Limb (tissue), 2 donors: ENCODE results near the gene PCK1.

Source experiments
- DNase-seq, 2 donors: peaks; one replicate each; pipeline ENCODE4 v3.0.0-alpha.2; 2016; ENCODE audit errors: extremely low spot score in 2 of 2

Gene PCK1

DNA sequence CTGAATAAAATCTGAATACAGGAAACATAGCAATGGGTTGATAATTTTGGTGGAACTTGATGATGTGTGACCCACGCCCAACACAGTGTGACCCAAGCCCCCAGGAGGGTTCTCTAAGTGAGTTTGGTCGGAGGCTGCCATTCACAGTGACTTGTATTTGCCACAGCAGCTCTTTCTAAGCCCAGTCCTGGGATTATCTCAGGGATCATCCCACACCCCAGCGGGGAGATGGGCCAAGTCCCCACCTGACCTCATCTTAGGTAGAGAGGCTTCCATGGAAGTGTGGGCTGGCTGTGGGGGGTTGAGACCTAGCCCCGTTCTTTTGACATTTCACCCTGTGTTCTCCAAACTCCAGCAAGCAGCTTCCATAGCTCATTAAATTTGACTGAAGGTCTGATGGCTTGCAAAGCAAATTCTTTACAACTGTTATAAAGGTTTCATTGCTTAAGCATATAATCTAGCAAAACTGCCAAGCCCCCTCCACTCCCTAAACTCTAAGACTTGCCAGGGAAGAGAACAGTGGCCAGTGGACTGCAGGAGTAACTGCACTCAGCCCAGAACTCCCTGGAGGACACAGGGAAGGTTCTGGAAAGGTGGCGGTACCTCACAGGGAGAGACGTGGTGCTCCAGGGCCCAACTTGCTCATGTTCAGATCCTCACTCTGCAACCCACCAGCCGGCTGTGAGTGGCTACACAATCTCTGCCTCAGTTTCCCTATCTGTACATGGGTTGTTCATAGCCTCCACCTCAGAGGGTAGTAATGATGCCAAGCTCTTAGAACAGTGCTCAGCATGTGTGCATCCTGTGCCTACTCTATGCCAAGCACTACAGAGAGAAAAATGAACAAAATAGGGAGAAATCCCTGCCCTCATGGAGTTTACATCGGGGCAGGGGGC is 1.0 kb upstream of the PCK1 start:
- no peak for DNase-seq

DNA sequence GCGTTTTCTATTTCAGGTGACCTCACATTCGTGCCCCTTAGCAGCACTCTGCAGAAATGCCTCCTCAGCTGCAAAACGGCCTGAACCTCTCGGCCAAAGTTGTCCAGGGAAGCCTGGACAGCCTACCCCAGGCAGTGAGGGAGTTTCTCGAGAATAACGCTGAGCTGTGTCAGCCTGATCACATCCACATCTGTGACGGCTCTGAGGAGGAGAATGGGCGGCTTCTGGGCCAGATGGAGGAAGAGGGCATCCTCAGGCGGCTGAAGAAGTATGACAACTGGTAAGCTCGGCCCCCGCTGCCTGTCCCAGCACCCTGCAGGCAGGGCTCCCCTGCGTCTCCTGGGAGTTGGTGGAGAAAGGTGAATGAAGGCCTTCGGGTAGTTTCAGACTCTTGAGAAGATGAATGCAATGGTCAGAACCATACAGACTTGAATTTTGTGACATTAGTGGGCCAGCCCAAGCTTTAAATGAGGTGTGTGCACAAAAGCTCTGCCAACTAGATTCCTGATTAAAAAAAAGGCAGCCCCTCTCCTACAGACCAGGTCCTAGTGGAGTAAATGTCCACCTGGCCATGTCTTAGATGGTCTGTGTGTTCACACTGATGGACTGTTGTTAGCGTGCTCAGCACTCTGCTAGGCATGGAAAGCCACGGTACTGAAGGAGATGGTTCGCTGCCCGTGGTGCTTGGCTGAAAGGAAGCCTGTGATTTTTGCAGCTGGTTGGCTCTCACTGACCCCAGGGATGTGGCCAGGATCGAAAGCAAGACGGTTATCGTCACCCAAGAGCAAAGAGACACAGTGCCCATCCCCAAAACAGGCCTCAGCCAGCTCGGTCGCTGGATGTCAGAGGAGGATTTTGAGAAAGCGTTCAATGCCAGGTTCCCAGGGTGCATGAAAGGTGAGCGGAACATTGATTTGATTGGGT is 708 bp downstream of the PCK1 start:
- no peak for DNase-seq

DNA sequence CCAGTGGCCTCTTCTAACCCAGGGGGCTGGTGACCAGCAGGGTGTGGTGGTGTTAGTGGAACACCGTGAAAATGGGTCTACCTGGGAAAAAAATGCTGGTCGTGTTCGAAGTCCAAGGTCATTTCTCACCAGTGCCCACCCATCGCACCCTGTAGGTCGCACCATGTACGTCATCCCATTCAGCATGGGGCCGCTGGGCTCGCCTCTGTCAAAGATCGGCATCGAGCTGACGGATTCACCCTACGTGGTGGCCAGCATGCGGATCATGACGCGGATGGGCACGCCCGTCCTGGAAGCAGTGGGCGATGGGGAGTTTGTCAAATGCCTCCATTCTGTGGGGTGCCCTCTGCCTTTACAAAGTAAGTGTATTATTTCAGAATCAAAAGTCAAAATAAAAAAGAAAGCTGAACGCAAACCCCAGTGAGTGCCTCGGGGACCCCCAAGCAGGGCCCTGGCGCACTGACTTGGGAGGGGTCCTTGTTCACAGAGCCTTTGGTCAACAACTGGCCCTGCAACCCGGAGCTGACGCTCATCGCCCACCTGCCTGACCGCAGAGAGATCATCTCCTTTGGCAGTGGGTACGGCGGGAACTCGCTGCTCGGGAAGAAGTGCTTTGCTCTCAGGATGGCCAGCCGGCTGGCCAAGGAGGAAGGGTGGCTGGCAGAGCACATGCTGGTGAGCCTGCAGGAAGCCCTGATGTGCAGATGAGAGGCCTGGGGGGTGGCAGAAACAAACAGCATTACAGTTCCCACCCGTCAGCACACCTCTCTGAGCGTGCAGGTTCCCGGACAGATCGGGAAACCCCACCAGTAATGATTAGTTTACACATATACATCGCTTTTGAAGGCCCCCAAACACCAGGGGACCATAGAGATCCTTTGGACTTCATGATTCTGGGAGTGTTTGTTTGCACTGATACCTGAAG is 1.9 kb downstream of the PCK1 start:
- DNase-seq = no peak

DNA sequence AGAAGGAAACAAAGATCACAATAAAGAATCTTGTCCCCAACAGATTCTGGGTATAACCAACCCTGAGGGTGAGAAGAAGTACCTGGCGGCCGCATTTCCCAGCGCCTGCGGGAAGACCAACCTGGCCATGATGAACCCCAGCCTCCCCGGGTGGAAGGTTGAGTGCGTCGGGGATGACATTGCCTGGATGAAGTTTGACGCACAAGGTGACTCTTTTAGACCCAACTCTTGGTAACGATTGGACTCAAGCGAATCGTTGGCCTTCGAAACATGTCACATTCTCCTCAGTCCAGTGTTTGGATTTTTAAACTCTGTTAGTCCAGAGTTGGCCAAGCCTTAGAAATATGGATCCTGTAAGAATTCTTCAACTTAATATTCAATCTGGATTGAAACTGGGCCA is 2.6 kb downstream of the PCK1 start:
- no peak for DNase-seq

DNA sequence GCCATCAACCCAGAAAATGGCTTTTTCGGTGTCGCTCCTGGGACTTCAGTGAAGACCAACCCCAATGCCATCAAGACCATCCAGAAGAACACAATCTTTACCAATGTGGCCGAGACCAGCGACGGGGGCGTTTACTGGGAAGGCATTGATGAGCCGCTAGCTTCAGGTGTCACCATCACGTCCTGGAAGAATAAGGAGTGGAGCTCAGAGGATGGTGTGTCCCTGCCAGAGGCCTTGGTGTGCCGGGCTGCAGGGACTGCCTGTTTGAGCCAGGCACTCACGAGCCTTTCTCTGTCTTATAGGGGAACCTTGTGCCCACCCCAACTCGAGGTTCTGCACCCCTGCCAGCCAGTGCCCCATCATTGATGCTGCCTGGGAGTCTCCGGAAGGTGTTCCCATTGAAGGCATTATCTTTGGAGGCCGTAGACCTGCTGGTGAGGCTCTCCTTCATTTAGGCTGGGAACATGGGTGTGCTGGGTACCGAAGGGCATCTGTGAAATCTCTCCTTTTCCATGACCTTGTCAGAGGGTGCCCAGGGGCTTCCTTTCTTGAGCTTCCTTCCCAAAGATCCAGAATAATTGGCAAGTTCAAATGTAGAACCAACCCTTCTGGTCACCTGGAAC is 3.4 kb downstream of the PCK1 start:
- no peak for DNase-seq

DNA sequence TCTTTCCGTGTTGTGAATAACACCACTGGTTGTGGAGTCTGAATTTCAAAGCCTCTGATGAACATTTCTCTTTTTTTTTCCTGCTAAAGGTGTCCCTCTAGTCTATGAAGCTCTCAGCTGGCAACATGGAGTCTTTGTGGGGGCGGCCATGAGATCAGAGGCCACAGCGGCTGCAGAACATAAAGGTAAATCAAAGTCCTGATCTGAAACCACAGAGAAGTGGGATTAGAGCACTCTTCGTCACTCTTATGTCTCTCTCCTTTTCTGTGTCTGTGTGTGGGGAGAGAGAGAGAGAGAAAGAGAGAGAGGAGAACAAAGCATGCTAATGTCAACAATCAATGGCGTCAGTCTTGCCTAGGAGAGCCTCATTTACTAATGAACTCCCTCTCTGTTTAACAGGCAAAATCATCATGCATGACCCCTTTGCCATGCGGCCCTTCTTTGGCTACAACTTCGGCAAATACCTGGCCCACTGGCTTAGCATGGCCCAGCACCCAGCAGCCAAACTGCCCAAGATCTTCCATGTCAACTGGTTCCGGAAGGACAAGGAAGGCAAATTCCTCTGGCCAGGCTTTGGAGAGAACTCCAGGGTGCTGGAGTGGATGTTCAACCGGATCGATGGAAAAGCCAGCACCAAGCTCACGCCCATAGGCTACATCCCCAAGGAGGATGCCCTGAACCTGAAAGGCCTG is 4.2 kb downstream of the PCK1 start:
- DNase-seq = no peak

DNA sequence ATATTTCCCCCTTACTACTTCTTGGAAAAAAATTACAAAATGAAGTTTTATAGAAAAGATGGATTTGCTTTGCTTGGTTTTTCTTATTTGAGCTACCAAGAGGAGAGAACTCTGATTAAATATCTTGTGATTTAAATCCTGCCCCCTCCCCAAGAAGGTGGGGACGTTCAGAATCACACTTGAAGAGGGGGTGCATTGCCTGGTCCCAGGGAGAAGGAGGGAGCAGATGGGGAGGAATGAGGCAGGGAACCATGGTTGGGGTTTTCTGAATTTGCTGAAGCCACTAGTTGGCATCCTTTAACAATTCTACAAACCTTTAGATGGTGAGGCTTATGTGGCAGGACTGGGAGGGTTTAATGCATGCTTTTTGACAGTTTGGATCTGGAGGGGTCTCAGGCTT is 5.5 kb downstream of the PCK1 start:
- DNase-seq = no peak

DNA sequence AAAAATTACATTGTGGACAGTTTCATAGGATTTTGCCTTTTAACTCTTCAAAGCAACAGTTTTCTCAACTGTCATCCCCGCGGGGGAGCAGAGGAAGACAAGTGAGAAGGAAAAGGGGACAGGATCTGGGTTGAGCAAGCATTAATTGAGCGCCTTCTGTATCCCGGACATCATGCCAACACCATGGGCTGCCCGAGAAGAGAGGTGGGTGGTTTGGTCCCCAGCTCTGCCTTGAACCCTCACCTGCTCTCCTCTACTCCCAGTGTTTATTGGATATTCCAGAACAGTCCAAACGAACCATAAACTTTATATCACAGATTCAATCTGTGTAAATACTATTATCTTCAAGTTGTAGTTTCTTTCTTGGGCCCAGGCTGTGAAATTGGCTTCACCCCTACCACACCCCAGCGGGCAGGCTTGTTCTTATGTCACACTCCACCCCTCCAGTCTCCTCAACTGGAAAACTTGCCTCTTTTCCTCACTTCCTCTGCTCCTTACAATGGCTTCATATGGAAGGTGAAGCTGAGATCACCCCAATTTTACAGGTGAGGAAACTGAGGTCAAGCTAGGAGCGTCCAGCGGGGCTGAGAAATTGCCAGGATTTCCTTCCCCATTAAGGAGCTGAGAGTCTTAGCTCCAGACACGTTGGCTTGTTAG is 6.0 kb downstream of the PCK1 start:
- no peak for DNase-seq

DNA sequence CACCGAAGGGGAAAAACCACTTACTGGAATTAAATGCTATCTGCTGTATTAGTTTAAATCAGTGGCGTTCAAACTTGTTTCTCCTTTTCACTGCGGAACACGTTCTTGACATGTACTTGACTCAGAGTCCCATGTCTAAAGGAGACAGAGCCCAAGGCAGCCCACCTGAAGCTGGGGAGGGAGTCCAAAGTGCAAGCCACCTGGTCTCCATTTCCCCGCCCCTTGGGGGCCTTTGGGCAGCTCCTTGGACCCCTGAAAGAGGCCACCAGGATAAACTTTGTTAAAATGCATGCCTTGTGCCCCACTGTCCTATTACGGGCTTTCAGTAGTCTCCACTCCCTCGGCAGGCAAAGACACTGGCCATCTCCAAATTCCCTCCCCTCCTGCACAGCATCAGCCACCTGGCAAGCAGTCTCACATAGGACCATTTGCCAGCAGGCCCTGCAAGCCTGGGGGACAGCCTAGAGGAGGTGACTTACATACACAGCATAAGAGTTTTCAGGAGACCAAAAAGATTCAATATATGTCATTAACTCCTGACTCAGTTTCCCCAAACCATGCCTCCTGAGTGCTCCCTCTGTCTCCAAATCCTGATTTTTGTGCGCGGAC is 6.7 kb downstream of the PCK1 start:
- DNase-seq = no peak

DNA sequence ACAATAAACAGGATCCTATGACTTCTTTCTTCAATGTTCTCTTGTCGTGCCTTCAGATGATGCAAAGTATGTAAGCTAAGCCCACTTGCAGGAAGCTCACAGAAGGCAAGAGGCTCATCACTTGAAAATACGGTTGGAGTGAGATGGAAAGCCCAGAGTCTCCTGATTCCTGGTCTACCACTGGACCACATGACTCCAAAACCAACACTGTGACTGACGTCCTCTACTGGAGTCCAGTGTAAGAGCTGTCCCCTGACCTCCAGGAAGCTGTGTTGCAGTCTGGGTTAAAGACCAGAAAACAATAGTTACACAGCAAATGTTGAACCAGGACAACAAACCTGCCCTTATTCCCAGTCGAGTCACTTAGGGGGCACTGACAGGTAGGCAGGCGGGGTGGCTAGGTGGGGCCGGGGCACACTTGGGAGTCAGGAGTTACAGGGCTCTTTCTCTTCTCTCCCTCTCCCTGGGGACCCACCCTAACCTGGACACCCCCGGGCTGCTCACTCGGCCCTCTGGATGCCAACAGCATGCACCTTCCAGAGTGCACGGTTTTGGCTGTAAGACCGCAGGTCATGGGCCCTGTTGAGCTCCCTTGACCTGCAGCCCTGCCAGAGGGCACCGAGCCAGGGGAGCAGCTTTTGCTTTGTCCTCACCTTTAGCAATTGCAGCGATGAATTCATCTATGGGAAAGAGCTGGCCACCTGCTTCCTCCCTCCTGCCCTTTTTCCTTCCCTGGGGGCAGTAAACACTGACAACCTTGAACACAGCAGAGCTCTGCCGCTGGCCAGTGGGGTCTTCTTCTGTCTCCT is 7.4 kb downstream of the PCK1 start:
- no peak for DNase-seq

DNA sequence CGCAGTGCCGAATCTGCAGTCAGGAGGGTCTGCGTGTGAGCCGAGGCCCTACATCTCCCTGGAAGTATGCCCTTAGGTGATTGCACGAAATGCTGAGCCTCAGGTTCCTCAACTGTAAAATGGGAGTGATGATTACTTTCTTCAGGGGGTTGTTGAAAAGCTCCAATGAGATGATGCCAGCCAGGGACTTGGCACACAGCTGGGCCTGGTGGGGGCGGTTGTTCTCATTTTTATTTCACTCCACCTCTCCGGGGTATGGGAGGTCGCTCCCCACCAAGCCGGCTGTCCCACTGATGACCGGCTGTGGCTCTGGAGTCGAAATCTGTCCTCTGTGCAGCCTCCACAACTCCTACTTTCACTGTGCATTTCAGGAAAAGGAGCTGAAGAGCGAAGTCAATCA is 8.1 kb downstream of the PCK1 start:
- DNase-seq = no peak

DNA sequence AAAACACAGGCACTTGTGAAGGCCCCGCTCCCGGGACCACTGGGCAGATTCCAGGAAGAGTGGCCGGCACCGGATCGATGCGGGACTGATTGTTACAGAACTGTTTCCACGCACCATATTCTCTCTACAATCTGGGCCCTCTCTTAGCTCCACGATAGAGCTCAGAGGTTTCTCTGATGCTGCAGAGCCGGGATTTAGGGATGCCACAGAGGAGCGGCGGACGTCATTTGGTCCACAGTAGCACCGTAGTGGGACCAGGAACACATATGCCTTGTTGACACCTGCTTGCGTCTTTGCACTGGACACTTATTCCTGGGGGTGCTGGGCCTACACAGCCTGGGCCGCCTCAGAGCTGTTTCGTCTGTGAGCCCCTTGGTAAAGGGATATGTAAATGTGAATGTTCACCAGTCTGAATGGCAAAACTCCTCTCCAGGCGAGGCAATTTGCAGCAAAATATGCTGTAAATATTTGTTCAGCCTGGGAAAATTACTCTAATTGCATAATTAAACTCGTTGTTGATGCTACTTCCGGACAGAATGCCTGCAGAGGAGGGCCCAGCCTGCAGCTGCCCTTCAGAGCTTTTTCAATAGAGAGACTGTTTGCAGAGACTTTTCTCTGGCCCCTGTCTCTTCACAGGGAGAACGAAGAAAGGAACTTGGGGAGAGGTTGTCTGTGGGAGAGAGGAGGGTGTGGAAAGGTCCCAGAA is 9.4 kb downstream of the PCK1 start:
- DNase-seq = no peak

DNA sequence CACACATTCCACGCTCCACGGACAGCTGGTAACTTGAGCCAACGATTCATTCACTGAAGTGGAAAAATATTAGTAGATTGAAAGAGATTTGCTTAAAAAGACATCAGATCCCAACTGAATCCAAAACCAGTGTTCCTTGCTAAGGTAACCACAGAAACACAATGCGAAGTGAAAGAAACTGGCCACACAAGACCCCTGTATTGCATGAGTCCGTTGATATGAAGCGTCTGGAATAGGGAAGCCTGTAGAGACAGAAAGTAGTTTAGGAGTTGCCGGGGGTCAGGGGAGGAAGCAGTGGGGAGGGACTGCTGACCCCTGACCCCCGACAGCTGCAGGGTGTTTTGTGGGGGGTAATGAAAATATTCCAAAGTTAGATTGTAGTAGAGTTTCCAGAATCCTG is 10.0 kb downstream of the PCK1 start:
- DNase-seq = no peak

DNA sequence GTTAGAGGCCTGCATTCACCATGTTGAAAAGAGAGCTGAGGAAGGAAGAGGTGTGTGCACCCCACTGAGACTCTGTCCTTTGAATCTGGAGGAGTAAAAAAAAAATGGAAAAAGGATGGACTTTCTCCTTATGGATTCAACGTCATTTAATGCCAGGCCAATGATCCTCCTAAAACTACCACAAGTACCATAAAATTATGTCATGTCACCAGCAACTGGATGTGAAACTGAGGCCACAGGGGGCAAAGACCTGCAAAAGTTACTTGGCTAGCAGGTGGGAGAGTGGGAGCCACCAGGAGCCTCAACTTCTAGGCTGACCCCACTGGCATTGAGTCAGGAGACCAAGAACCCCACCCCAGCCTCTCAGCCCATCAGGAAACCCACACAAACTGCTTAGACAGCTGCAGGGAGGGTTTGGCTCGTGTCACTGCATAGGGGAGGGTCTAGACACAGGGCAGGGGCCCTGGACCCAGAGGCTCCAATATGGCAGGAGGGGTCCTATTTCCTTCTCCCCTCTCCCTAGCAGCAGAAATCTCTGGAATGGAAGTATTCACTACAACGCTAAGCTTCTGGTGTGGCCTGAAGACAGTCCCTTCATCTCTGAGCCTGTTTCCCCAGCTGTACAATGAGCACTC is 11.0 kb downstream of the PCK1 start:
- no peak for DNase-seq

DNA sequence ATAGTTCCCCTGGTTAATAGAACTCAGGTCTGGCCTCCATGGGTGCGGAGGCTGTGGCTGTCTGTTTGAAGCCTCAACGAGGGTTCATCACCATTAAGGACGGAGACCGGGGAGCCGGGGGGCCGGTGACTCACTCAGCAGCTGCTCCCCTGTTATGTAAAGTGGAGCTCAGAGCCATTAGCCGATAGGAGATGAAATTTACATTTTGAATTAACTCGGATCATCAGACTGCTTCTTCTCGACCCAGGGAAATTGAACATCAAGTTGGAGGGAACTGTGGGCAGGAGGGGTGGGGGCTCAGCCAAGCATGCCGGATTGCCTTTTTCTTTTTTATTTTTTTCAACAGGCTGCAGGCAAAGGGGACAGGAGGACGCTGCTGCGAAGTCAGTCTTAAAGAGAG is 12.3 kb downstream of the PCK1 start:
- no peak for DNase-seq

DNA sequence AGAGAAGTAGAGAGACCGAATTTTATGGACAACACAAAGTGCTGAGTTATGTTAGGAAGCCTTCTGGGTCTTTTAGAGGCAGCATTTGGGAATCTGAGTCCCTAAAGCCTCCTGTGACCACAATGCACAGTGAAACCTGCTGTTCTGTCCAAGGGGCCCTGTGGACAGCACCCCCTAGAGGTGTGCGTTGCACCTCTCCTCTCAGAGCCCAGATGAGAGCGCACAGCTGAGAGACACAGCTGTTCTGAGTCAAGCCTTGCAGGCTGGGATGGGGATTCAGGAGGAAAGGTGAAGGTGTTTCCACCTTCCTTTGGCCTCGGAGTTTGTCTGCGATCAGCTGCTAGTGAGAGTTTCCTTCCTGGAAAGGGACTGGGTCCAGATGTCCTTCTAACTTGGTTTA is 13.0 kb downstream of the PCK1 start:
- DNase-seq = no peak

DNA sequence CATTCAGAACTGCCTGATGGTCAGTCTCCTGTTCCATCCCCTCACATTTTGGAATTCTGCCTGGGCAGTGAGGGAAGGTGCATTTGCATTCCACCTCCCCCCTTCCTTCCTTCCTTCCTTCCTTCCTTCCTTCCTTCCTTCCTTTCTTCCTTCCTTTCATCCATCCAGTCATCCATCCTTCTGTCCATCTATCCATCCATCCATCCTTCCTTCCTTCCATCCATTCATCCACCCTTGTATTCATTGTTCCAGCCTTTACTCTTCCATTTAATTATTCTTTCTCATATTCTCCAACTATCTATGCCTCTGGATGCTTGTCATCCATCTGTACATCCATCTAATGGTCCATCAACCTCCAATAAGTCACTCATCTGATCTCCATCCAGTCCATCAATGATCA is 14.0 kb downstream of the PCK1 start:
- DNase-seq = no peak

DNA sequence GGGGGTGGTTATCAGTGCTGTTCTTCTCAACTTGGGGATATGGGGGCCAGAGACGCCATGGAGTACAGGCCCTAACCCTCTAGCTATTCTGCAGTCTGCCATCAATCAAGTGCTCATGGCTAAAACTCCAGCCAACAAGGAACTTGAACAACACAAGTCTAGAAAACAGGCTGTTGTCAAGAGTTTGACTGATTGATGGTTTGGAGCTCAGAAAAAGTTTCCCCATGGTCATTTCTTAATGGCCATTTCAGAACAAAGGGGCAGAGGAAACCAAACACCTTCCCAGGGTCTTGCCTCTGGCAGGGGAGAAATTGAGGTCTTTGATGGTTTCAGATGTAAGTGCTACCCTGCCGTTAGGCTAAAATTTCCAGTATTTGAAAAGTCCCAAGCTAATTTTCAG is 15.1 kb downstream of the PCK1 start:
- no peak for DNase-seq
